Peyer's patch (tissue), 4 donors: Measurements from ENCODE around the gene MAPK4.

Experiments used
- CTCF ChIP-seq, 6 experiments: fragments of 450-650 bp in 4 of 6; fragments of 200-600 bp in 2 of 6; sonication (generic) in 1 of 6; IDR thresholded peaks; one replicate each; pipeline ENCODE4 v1.5.1; 2017 to 2019; ENCODE audit warnings: antibody characterized with exemption in 6 of 6, mild to moderate bottlenecking in 3 of 6, moderate library complexity in 1 of 6
- POLR2A ChIP-seq, 2 donors: fragments of 450-650 bp; IDR thresholded peaks; one replicate each; pipeline ENCODE4 v1.5.1; 2017; ENCODE audit warnings: antibody characterized with exemption in 2 of 2, mild to moderate bottlenecking in 2 of 2, moderate library complexity in 2 of 2

GRCh38 chr18:50678651-50679050, 118.8 kb downstream of the MAPK4 start:
- no peak for TF ChIP-seq CTCF (IDR thresholded peaks at IDR 0.05)
- TF ChIP-seq POLR2A (IDR thresholded peaks at IDR 0.05), result no peak
